Left renal cortex interstitium (tissue), 4 donors: ENCODE measurements around the gene CLCN5. TPM values are rescaled to one million over a fixed set of nuclear protein-coding genes. Genes with fewer than 3 reads are reported as not detected.

Experiments
- DNase-seq, 4 donors: peaks; one replicate each; pipeline ENCODE4 v3.0.0-alpha.2; 2013; ENCODE audit warnings: low read depth in 4 of 4, low spot score in 2 of 4, missing footprints in 1 of 4
- polyA plus RNA-seq, 4 donors: library from polyadenylated mRNA; unstranded; fragments of 120-200 nt; gene quantifications; one replicate each; pipeline ENCODE4 v1.2.1, GENCODE V29; 2013; ENCODE audit not compliant: insufficient read length in 4 of 4

Gene CLCN5
- polyA plus RNA-seq, result 10 to 100 TPM; 68.5 to 99.3 (median 80.5) TPM

GRCh38 chrX:49922291-49923241 lies at the start of gene CLCN5:
TSS of gene CLCN5 (plus strand) at chrX:49922596. CDS start at chrX:49925299, 2,703 bp downstream.
- peak in 3 of 4 donors; percentile 80 to 89 (median 81) for DNase-seq

- DNase-seq, result no peak
Observed at GRCh38 chrX:49876750-49877149, 45.6 kb upstream of the CLCN5 start.

- no peak for DNase-seq
Observed at GRCh38 chrX:49877397-49878101, 44.8 kb upstream of the CLCN5 start.

GRCh38 chrX:49878128-49878833 lies 44.1 kb upstream of the CLCN5 start:
- no peak for DNase-seq

- DNase-seq, result peak; percentile 63 to 75 (median 69)
Observed at GRCh38 chrX:49878834-49879655, 43.4 kb upstream of the CLCN5 start, which contains the start of gene USP27X. TSS of gene USP27X (plus strand) at chrX:49879484. CDS start at chrX:49880308, 824 bp downstream.

- no peak for DNase-seq
Observed at GRCh38 chrX:49879656-49880277, 42.6 kb upstream of the CLCN5 start.

GRCh38 chrX:49880668-49881067 lies 41.7 kb upstream of the CLCN5 start:
- no peak for DNase-seq

GRCh38 chrX:49884290-49884862 lies 38.0 kb upstream of the CLCN5 start:
- DNase-seq, result no peak

GRCh38 chrX:49892542-49892941 lies 29.9 kb upstream of the CLCN5 start:
- DNase-seq, result no peak

- no peak for DNase-seq
Observed at GRCh38 chrX:49896951-49897350, 25.4 kb upstream of the CLCN5 start.

- DNase-seq, result no peak
Observed at GRCh38 chrX:49901048-49901447, 21.3 kb upstream of the CLCN5 start.

GRCh38 chrX:49910344-49910743 lies 12.1 kb upstream of the CLCN5 start:
- DNase-seq, result no peak

- DNase-seq, result no peak
Observed at GRCh38 chrX:49912086-49912485, 10.3 kb upstream of the CLCN5 start.

- no peak for DNase-seq
Observed at GRCh38 chrX:49912861-49913260, 9.5 kb upstream of the CLCN5 start.

- no peak for DNase-seq
Observed at GRCh38 chrX:49915361-49916222, 6.8 kb upstream of the CLCN5 start.

- DNase-seq, result no peak
Observed at GRCh38 chrX:49919617-49920016, 2.8 kb upstream of the CLCN5 start.

GRCh38 chrX:49921109-49921508 lies 1.3 kb upstream of the CLCN5 start:
- no peak for DNase-seq

GRCh38 chrX:49925176-49925575 lies 2.8 kb downstream of the CLCN5 start:
- DNase-seq, result no peak
